Vagina (tissue), 2 donors: ENCODE results near the gene MINDY4. TPM values are rescaled to one million over a fixed set of nuclear protein-coding genes. Genes with fewer than 3 reads are reported as not detected.

Experiments
- DNase-seq, 2 donors: peaks; one replicate each; pipeline ENCODE4 v3.0.0-alpha.2; 2017; ENCODE audit errors: extremely low spot score in 2 of 2
- H3K27ac ChIP-seq: fragments of 200-600 bp; sonication (generic); one replicate; pipeline ENCODE4 v1.5.1; 2019
- H3K27me3 ChIP-seq: fragments of 200-600 bp; sonication (generic); one replicate; pipeline ENCODE4 v1.5.1; 2019
- H3K36me3 ChIP-seq, 2 donors: fragments of 200-600 bp; sonication (generic); one replicate each; pipeline ENCODE4 v1.5.1; 2017 to 2019
- H3K4me1 ChIP-seq: fragments of 200-600 bp; sonication (generic); one replicate; pipeline ENCODE4 v1.5.1; 2019
- H3K4me3 ChIP-seq, 2 donors: fragments of 200-600 bp; sonication (generic); 1 replicate in 1 of 2; 2 replicates in 1 of 2; pipeline ENCODE4 v1.5.1; 2016 to 2019
- H3K9me3 ChIP-seq: fragments of 200-600 bp; sonication (generic); one replicate; pipeline ENCODE4 v1.5.1; 2019
- POLR2A ChIP-seq, 2 donors: fragments of 450-650 bp; IDR thresholded peaks; one replicate each; pipeline ENCODE4 v1.6.1; 2017; ENCODE audit warnings: antibody characterized with exemption in 2 of 2, mild to moderate bottlenecking in 2 of 2, moderate library complexity in 2 of 2
- POLR2AphosphoS5 ChIP-seq, 2 donors: sonication (generic); formaldehyde crosslinking; IDR thresholded peaks; one replicate each; pipeline ENCODE4 v1.9.0; 2017; ENCODE audit warnings: antibody characterized with exemption in 2 of 2, mild to moderate bottlenecking in 2 of 2, low read depth in 1 of 2; ENCODE audit not compliant: insufficient read depth in 1 of 2
- intact Hi-C: fragments of 100-400 bp; cut with DNase I; formaldehyde crosslinking; loops from one replicate; pipeline ENCODE4 v1.15.1; 2023
- total RNA-seq: library from RNA; depleted of rRNA; stranded (reverse); fragments of >200 nt; gene quantifications from one replicate; pipeline ENCODE4 v1.2.3, GENCODE V29; 2016
- TF ChIP-seq, protein P1 (sequence below), 3 experiments: fragments of 450-650 bp in 2 of 3; fragments of 200-600 bp in 1 of 3; sonication (generic) in 1 of 3; IDR thresholded peaks; one replicate each; pipeline ENCODE4 v1.5.1; 2017 to 2019; ENCODE audit warnings: antibody characterized with exemption in 3 of 3, mild to moderate bottlenecking in 2 of 3, moderate library complexity in 2 of 3

Gene MINDY4
- total RNA-seq, 1 donor from 2014 or later: 10.3 TPM

DNA sequence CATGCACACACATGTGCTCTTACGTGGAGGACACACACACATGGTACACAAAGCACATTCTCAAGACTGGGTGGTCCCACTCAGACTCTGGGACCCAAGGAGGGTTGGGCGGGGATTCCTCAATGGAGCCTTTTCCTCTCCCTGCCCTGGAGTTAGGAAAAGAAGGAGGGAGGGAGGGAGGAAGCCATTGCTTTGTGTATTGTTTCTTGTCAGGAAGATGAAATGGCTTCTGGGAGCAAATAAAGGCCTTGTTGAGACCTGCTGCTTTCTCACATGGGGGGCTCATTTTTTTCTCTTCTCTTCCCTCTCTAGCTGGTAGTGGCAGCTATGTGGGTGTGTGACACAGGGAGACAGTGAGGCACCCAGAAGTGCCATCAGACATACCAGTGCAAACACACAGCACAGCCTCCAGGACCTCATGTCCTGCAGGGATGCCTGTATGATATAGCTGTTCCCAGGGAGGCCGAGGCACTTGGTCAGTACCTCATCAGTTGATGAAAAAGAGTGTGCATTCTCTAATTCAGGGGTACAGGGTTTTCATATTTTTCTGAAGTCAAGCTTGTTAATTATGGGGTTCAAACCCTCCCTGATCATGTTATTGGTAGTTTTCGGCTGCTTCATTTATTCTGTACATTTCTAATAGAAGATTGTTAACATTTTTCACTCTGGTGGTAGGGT, 146.1 kb downstream of the MINDY4 start:
- intact Hi-C loops: no loop called here
- TF ChIP-seq POLR2AphosphoS5 (IDR thresholded peaks at IDR 0.05; ENCODE audit: insufficient read depth in 1 of 2, low read depth in 1 of 2) (no peak), POLR2A (IDR thresholded peaks at IDR 0.05) (no peak)
- TF ChIP-seq, protein P1, sequence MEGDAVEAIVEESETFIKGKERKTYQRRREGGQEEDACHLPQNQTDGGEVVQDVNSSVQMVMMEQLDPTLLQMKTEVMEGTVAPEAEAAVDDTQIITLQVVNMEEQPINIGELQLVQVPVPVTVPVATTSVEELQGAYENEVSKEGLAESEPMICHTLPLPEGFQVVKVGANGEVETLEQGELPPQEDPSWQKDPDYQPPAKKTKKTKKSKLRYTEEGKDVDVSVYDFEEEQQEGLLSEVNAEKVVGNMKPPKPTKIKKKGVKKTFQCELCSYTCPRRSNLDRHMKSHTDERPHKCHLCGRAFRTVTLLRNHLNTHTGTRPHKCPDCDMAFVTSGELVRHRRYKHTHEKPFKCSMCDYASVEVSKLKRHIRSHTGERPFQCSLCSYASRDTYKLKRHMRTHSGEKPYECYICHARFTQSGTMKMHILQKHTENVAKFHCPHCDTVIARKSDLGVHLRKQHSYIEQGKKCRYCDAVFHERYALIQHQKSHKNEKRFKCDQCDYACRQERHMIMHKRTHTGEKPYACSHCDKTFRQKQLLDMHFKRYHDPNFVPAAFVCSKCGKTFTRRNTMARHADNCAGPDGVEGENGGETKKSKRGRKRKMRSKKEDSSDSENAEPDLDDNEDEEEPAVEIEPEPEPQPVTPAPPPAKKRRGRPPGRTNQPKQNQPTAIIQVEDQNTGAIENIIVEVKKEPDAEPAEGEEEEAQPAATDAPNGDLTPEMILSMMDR (IDR thresholded peaks at IDR 0.05): no peak
- no peaks in the 10 kb centered on the region for H3K9me3 ChIP-seq
- H3K4me1 ChIP-seq: peaks cover 28% of the 10 kb centered on the region
- H3K36me3 ChIP-seq: no peaks in the 10 kb centered on the region
- no peak for DNase-seq
- no peak overlapping the region for H3K27ac ChIP-seq
- no peaks in the 10 kb centered on the region for H3K27me3 ChIP-seq
- H3K4me3 ChIP-seq: peak overlapping the region in 1 of 2 donors; percentile 44

DNA sequence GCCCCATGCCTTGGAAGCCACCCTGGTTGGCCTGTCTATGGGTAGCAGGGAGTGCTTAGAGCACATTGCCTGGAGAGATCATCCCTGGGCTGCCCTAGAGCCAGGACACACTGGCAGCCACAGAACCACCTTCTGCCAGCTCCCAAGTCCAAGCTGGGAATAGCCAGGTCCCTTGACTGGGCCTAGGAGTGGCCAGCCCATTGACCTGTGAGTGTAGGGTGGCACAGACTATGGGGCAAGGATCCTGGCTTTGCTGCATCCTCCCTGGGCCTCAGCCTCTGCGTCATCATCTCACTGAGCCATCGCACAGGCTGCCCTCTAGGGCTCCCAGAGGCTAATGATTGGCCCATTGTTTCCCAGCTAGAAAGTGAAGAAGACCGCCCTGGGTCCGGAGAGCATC, 147.5 kb downstream of the MINDY4 start:
- no peak for DNase-seq

DNA sequence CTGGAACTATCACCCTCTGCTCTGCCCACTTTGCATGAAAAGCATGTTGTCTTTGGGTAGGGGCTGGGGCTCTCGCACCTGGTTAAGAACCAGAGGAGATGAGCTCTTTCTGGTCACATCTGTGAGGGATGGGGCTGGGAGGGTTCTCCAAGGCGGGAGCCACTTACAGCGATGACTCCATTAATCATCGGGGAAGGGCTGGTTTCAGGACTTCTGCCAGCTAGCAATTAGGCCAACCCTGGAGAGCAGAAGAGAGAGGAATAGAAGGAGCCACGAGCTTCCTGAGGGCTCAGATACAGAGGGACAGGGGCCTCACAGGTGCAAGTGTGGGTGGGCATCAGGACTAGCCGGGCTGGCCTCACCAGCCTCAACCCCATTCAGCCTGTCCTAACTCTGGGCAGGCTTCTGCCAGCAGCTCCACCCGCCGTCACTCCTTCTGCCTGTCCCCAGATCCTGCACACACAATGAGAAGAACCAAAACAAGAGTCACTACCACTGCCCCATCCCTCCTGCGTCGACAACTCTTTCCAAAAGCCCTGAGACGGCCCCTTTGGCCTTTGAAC, 148.9 kb downstream of the MINDY4 start:
- TF ChIP-seq POLR2AphosphoS5 (IDR thresholded peaks at IDR 0.05; ENCODE audit: insufficient read depth in 1 of 2, low read depth in 1 of 2): no peak
- H3K27me3 ChIP-seq: no peaks in the 10 kb centered on the region
- H3K4me3 ChIP-seq: no peak overlapping the region
- H3K36me3 ChIP-seq: no peaks in the 10 kb centered on the region
- intact Hi-C loops: no loop called here
- H3K9me3 ChIP-seq: no peaks in the 10 kb centered on the region
- no peak for DNase-seq
- peak overlapping the region; percentile 10 for H3K27ac ChIP-seq
- H3K4me1 ChIP-seq: peaks cover 21% of the 10 kb centered on the region

More for the DNA sequence above, 147.5 kb downstream of the MINDY4 start:
- peaks cover 28% of the 10 kb centered on the region for H3K4me1 ChIP-seq
- H3K4me3 ChIP-seq: no peak overlapping the region
- H3K9me3 ChIP-seq: no peaks in the 10 kb centered on the region
- TF ChIP-seq POLR2A (IDR thresholded peaks at IDR 0.05) (no peak), POLR2AphosphoS5 (IDR thresholded peaks at IDR 0.05; ENCODE audit: insufficient read depth in 1 of 2, low read depth in 1 of 2) (no peak)
- TF ChIP-seq, protein P1 (IDR thresholded peaks at IDR 0.05): no peak
- H3K27ac ChIP-seq: peak overlapping the region; percentile 24
- no peaks in the 10 kb centered on the region for H3K27me3 ChIP-seq
- intact Hi-C loops: no loop called here
- H3K36me3 ChIP-seq: no peaks in the 10 kb centered on the region

DNA sequence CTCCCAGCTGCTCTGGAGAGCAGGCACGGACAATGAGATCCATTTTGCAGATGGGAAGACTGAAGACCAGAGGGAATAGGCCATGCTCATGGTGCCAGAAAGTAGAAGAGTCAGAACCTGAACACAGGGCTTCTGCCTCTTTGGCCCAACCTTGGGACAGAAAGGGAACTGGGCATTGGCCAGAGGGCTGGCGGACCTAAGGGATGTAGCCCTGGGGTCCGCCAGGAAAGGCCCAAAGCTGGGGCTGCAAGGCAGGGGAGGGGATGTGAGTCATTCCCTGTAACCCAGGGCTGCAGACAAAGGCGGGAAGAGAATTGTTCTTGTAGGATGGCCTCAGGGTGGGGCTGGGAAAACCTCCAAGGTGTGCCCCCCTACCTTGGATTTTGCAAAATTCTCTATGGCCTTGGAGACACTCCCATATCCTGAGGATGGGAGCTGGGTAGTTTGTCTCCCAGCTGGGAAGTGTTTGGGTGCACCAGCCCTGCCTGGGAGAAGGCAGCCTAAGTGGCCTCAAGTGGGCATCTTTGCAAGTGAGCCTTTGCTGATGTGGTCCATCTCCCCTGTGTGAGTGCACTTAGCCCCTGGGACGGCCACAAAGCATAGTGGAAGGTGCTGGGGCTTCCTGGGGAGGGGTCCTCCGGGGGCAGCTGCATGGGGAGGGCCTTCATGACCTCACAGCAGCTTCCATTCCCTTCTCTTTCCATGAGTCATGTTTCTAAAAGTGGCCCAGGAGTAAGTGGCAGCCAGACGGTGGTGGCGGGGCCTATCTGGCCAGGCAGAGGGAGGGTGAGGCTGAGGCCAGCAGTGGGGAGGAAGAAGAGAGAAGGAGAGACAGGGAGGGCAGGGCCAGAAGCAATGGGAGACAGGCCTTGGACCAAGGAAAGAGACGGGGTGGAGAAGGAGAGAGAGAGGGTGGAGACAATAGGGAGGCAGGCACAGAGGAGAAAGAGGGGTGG, 149.6 kb downstream of the MINDY4 start:
- Histone ChIP-seq H3K4me3 (no peak overlapping the region), H3K27me3 (no peaks in the 10 kb centered on the region), H3K9me3 (no peaks in the 10 kb centered on the region), H3K36me3 (no peaks in the 10 kb centered on the region), H3K4me1 (peaks cover 21% of the 10 kb centered on the region), H3K27ac (peak overlapping the region; percentile 65)
- intact Hi-C loops: no loop called here
- TF ChIP-seq, protein P1 (IDR thresholded peaks at IDR 0.05): no peak
- TF ChIP-seq POLR2AphosphoS5 (IDR thresholded peaks at IDR 0.05; ENCODE audit: insufficient read depth in 1 of 2, low read depth in 1 of 2) (no peak), POLR2A (IDR thresholded peaks at IDR 0.05) (no peak)
- peak in 1 of 2 donors; percentile 75 for DNase-seq
